T follicular helper cell (primary cell): ENCODE data around the gene KCNG1.
"Not testable (repeated sequence)": the region's sequence is repeated elsewhere in the genome, so short reads cannot be mapped to it uniquely, and the experiment has no call there.

ENCODE experiments used
- DNase-seq: peaks from one replicate; pipeline ENCODE4 v3.0.0-alpha.2; 2020; ENCODE audit warnings: low read depth

Gene KCNG1

GRCh38 chr20:50982363-50982762 is 40.5 kb downstream of the KCNG1 start:
- DNase-seq, result no peak

- no peak for DNase-seq
Observed at GRCh38 chr20:50981714-50982048, 41.2 kb downstream of the KCNG1 start.

GRCh38 chr20:50980851-50981713 is 41.8 kb downstream of the KCNG1 start:
- peak; percentile 48 for DNase-seq

- no peak for DNase-seq
Observed at GRCh38 chr20:50980071-50980681, 42.7 kb downstream of the KCNG1 start.

- DNase-seq, result not testable (repeated sequence)
Observed at GRCh38 chr20:50978533-50978932, 44.4 kb downstream of the KCNG1 start.

- no peak for DNase-seq
Observed at GRCh38 chr20:50977066-50978021, 45.6 kb downstream of the KCNG1 start.

GRCh38 chr20:50975701-50976330 is 47.1 kb downstream of the KCNG1 start:
- no peak for DNase-seq

- DNase-seq, result no peak
Observed at GRCh38 chr20:50969912-50970311, 53.0 kb downstream of the KCNG1 start.

GRCh38 chr20:50969435-50969834 is 53.5 kb downstream of the KCNG1 start:
- no peak for DNase-seq

- no peak for DNase-seq
Observed at GRCh38 chr20:50968289-50968688, 54.6 kb downstream of the KCNG1 start.

- DNase-seq, result no peak
Observed at GRCh38 chr20:50967586-50967985, 55.3 kb downstream of the KCNG1 start.

- DNase-seq, result no peak
Observed at GRCh38 chr20:50959543-50960126, 63.3 kb downstream of the KCNG1 start.

GRCh38 chr20:50958615-50959542 is 64.0 kb downstream of the KCNG1 start, which contains the start of gene MOCS3:
Gene MOCS3 (plus strand): TSS chr20:50958818. CDS start chr20:50958843, 25 bp downstream.
- DNase-seq, result peak; percentile 79

- peak; percentile 87 for DNase-seq
Observed at GRCh38 chr20:50957798-50958614, 64.9 kb downstream of the KCNG1 start, which contains the start of gene DPM1. Gene DPM1 (minus strand): TSS chr20:50958532. CDS start chr20:50958523, 9 bp downstream.

GRCh38 chr20:50957276-50957675 is 65.6 kb downstream of the KCNG1 start:
- no peak for DNase-seq

GRCh38 chr20:50953821-50954220 is 69.1 kb downstream of the KCNG1 start:
- DNase-seq, result no peak
